Fibroblast of lung (primary cell): ENCODE data around the gene RAPGEF3. TPM values are rescaled to one million over a fixed set of nuclear protein-coding genes. Genes with fewer than 3 reads are reported as not detected.

Source experiments
- DNase-seq, 2 donors: peaks; one replicate each; pipeline versions ENCODE4 v3.0.0 to v3.0.0-alpha.2; 2010; ENCODE audit warnings: low read depth in 2 of 2
- H2AFZ ChIP-seq: 2 replicates; pipeline ENCODE4 v1.5.1; 2012; ENCODE audit warnings: low read length, control low read depth, inconsistent platforms
- H3K27ac ChIP-seq: 2 replicates; pipeline ENCODE4 v1.5.1; 2011; ENCODE audit warnings: low read length, control low read depth; ENCODE audit not compliant: insufficient read depth
- H3K27me3 ChIP-seq: 2 replicates; pipeline ENCODE4 v1.5.1; 2011; ENCODE audit warnings: mild to moderate bottlenecking, low read length; ENCODE audit not compliant: control insufficient read depth, insufficient read depth
- H3K36me3 ChIP-seq: 2 replicates; pipeline ENCODE4 v1.5.1; 2011; ENCODE audit warnings: low read length; ENCODE audit not compliant: control insufficient read depth, insufficient read depth
- H3K4me1 ChIP-seq: 2 replicates; pipeline ENCODE4 v1.5.1; 2011; ENCODE audit warnings: low read length; ENCODE audit not compliant: control insufficient read depth, insufficient read depth; ENCODE audit errors: extremely low read depth
- H3K4me2 ChIP-seq: 2 replicates; pipeline ENCODE4 v1.5.1; 2011; ENCODE audit warnings: low read length, control low read depth; ENCODE audit not compliant: insufficient read depth; ENCODE audit errors: extremely low read depth
- H3K4me3 ChIP-seq, 4 experiments: fragments of 200-600 bp in 1 of 4; sonication (generic) in 1 of 4; replicated peaks in 1 of 4; 2 replicates each; pipeline ENCODE4 v1.5.1; 2011 to 2016; ENCODE audit warnings: low read length in 4 of 4, low read depth in 3 of 4, mild to moderate bottlenecking in 3 of 4, control low read depth in 2 of 4, inconsistent platforms in 1 of 4, mixed read lengths in 1 of 4; ENCODE audit not compliant: insufficient read depth in 1 of 4; ENCODE audit errors: control extremely low read depth in 1 of 4
- H3K79me2 ChIP-seq: 2 replicates; pipeline ENCODE4 v1.5.1; 2012; ENCODE audit warnings: mild to moderate bottlenecking, low read length, inconsistent platforms; ENCODE audit not compliant: control insufficient read depth, insufficient read depth
- H3K9ac ChIP-seq: 2 replicates; pipeline ENCODE4 v1.5.1; 2011; ENCODE audit warnings: mild to moderate bottlenecking, low read length, control low read depth; ENCODE audit not compliant: insufficient read depth
- H3K9me3 ChIP-seq: 2 replicates; pipeline ENCODE4 v1.5.1; 2012; ENCODE audit warnings: low read depth, low read length; ENCODE audit not compliant: control insufficient read depth, insufficient read depth
- H4K20me1 ChIP-seq: 2 replicates; pipeline ENCODE4 v1.5.1; 2011; ENCODE audit warnings: low read length; ENCODE audit not compliant: control insufficient read depth, insufficient read depth; ENCODE audit errors: extremely low read depth
- CTCF ChIP-seq, 2 donors: IDR thresholded peaks in 1 of 2; conservative IDR thresholded peaks in 1 of 2; 1 replicate in 1 of 2; 2 replicates in 1 of 2; pipeline ENCODE4 v1.5.1; 2011 to 2012; ENCODE audit warnings: low read length in 2 of 2, control low read depth in 1 of 2, inconsistent platforms in 1 of 2, low read depth in 1 of 2, mild to moderate bottlenecking in 1 of 2
- EZH2 ChIP-seq: IDR thresholded peaks from 2 replicates; pipeline ENCODE4 v1.5.1; 2012; ENCODE audit warnings: low read length, control low read depth, mild to moderate bottlenecking; ENCODE audit errors: missing control alignments
- polyA plus RNA-seq, 2 donors: library from polyadenylated mRNA; depleted of rRNA in 1 of 2; stranded (reverse) in 1 of 2; unstranded in 1 of 2; fragments of >200 nt; gene quantifications; 2 replicates each; pipeline ENCODE4 v1.2.1, GENCODE V29; 2011 to 2012; ENCODE audit warnings: missing spikeins in 1 of 2
- total RNA-seq: library from RNA; depleted of rRNA; stranded (reverse); fragments of >200 nt; gene quantifications from 2 replicates; pipeline ENCODE4 v1.2.1, GENCODE V29; 2014

RAPGEF3 gene
- total and polyA plus RNA-seq, 2 donors (not counting 1 experiment from before 2014, with no cell fraction given): 0.83 to 2.8 TPM

GRCh38 chr12:47800582-47800981 lies 41.9 kb upstream of the RAPGEF3 start:
- Histone ChIP-seq H3K4me3 (no peak overlapping the region), H2AFZ (no peak overlapping the region), H4K20me1 (no peaks in the 10 kb centered on the region), H3K79me2 (peaks cover 70% of the 10 kb centered on the region), H3K4me2 (no peak overlapping the region), H3K4me1 (peaks cover 15% of the 10 kb centered on the region), H3K9ac (no peak overlapping the region), H3K27ac (no peak overlapping the region), H3K36me3 (peaks cover 25% of the 10 kb centered on the region), H3K9me3 (no peaks in the 10 kb centered on the region), H3K27me3 (no peaks in the 10 kb centered on the region)
- no peak for DNase-seq
- TF ChIP-seq CTCF (conservative IDR thresholded peaks at IDR 0.05 in 1 of 2, IDR thresholded peaks at IDR 0.05 in 1 of 2; ENCODE audit: low read depth in 1 of 2, low read length in 2 of 2) (no peak), EZH2 (no peak)

GRCh38 chr12:47799357-47799955 lies 40.8 kb upstream of the RAPGEF3 start:
- Histone ChIP-seq H3K27me3 (no peaks in the 10 kb centered on the region), H3K9me3 (no peaks in the 10 kb centered on the region), H3K4me3 (no peak overlapping the region), H2AFZ (no peak overlapping the region), H3K79me2 (peaks cover 59% of the 10 kb centered on the region), H3K4me2 (no peak overlapping the region), H3K9ac (no peak overlapping the region), H3K36me3 (peaks cover 35% of the 10 kb centered on the region), H3K4me1 (peaks cover 9% of the 10 kb centered on the region), H3K27ac (no peak overlapping the region), H4K20me1 (no peaks in the 10 kb centered on the region)
- TF ChIP-seq EZH2 (no peak), CTCF (conservative IDR thresholded peaks at IDR 0.05 in 1 of 2, IDR thresholded peaks at IDR 0.05 in 1 of 2; ENCODE audit: low read depth in 1 of 2, low read length in 2 of 2) (no peak)
- DNase-seq: no peak

GRCh38 chr12:47798382-47798948 lies 39.8 kb upstream of the RAPGEF3 start:
- Histone ChIP-seq H3K27ac (no peak overlapping the region), H3K79me2 (peaks cover 49% of the 10 kb centered on the region), H4K20me1 (no peaks in the 10 kb centered on the region), H3K27me3 (no peaks in the 10 kb centered on the region), H3K36me3 (peaks cover 41% of the 10 kb centered on the region), H3K4me1 (peaks cover 4% of the 10 kb centered on the region), H3K4me3 (no peak overlapping the region), H3K9me3 (no peaks in the 10 kb centered on the region), H3K4me2 (no peak overlapping the region), H2AFZ (no peak overlapping the region), H3K9ac (no peak overlapping the region)
- DNase-seq: no peak
- TF ChIP-seq CTCF (conservative IDR thresholded peaks at IDR 0.05 in 1 of 2, IDR thresholded peaks at IDR 0.05 in 1 of 2; ENCODE audit: low read depth in 1 of 2, low read length in 2 of 2) (no peak), EZH2 (no peak)
